HG02970 (cell line): ENCODE data around the gene RAB11FIP3.

ENCODE experiments used
- ATAC-seq: cut with Tn5 transposase; IDR thresholded peaks from one replicate; pipeline ENCODE4 v1.9.1; 2021; ENCODE audit warnings: mild to moderate bottlenecking, moderate library complexity, moderate number of reproducible peaks; ENCODE audit not compliant: unreplicated experiment, low FRiP score

The RAB11FIP3 gene

GRCh38 chr16:548586-548985 lies 123.1 kb downstream of the RAB11FIP3 start:
- no peak for ATAC-seq

- no peak for ATAC-seq
Measured at GRCh38 chr16:549544-550263, 124.3 kb downstream of the RAB11FIP3 start.

GRCh38 chr16:551210-551609 lies 125.8 kb downstream of the RAB11FIP3 start:
- ATAC-seq: no peak

- ATAC-seq: no peak
Measured at GRCh38 chr16:552171-552570, 126.7 kb downstream of the RAB11FIP3 start.

- no peak for ATAC-seq
Measured at GRCh38 chr16:553601-554296, 128.3 kb downstream of the RAB11FIP3 start.

GRCh38 chr16:554297-554621 lies 128.8 kb downstream of the RAB11FIP3 start:
- ATAC-seq: no peak

- no peak for ATAC-seq
Measured at GRCh38 chr16:554640-555365, 129.4 kb downstream of the RAB11FIP3 start.

GRCh38 chr16:555528-556473 lies 130.4 kb downstream of the RAB11FIP3 start:
- ATAC-seq: no peak

GRCh38 chr16:556474-557173 lies 131.2 kb downstream of the RAB11FIP3 start:
- no peak for ATAC-seq

GRCh38 chr16:557463-558297 lies 132.2 kb downstream of the RAB11FIP3 start:
- ATAC-seq: no peak

- ATAC-seq: no peak
Measured at GRCh38 chr16:558298-559020, 133.0 kb downstream of the RAB11FIP3 start.

- no peak for ATAC-seq
Measured at GRCh38 chr16:559021-559380, 133.6 kb downstream of the RAB11FIP3 start.

GRCh38 chr16:559411-560203 lies 134.2 kb downstream of the RAB11FIP3 start:
- no peak for ATAC-seq

GRCh38 chr16:560204-560700 lies 134.8 kb downstream of the RAB11FIP3 start, which contains the start of gene PRR35:
Gene PRR35 (plus strand): TSS chr16:560394. CDS start chr16:563295, 2,901 bp downstream.
- ATAC-seq: no peak

- no peak for ATAC-seq
Measured at GRCh38 chr16:560701-561412, 135.4 kb downstream of the RAB11FIP3 start.

GRCh38 chr16:561413-561794 lies 136.0 kb downstream of the RAB11FIP3 start:
- ATAC-seq: no peak
